Retina (tissue), 1 donor: ENCODE data around the gene RNF111.

ENCODE experiments used
- DNase-seq: peaks from one replicate; pipeline ENCODE4 v3.0.0-alpha.2; 2016

RNF111 gene

GRCh38 chr15:59001946-59002345, 14.5 kb downstream of the RNF111 start:
- DNase-seq: no peak

- no peak for DNase-seq
Measured at GRCh38 chr15:59002418-59002859, 15.0 kb downstream of the RNF111 start.

- DNase-seq: no peak
Measured at GRCh38 chr15:59005579-59005978, 18.1 kb downstream of the RNF111 start.

GRCh38 chr15:59008086-59008485, 20.6 kb downstream of the RNF111 start:
- DNase-seq: no peak

- no peak for DNase-seq
Measured at GRCh38 chr15:59011262-59011952, 23.9 kb downstream of the RNF111 start.

GRCh38 chr15:59013246-59013873, 25.9 kb downstream of the RNF111 start:
- no peak for DNase-seq

- DNase-seq: no peak
Measured at GRCh38 chr15:59014068-59014467, 26.6 kb downstream of the RNF111 start.

GRCh38 chr15:59017449-59017848, 30.0 kb downstream of the RNF111 start:
- DNase-seq: no peak

- DNase-seq: no peak
Measured at GRCh38 chr15:59018833-59019232, 31.4 kb downstream of the RNF111 start.

- DNase-seq: no peak
Measured at GRCh38 chr15:59020322-59020721, 32.9 kb downstream of the RNF111 start.

- no peak for DNase-seq
Measured at GRCh38 chr15:59022188-59022587, 34.7 kb downstream of the RNF111 start.

- DNase-seq: no peak
Measured at GRCh38 chr15:59026207-59026606, 38.7 kb downstream of the RNF111 start.

GRCh38 chr15:59028387-59028955, 41.0 kb downstream of the RNF111 start:
- DNase-seq: no peak

GRCh38 chr15:59029554-59029953, 42.1 kb downstream of the RNF111 start:
- DNase-seq: no peak

- no peak for DNase-seq
Measured at GRCh38 chr15:59035201-59035600, 47.7 kb downstream of the RNF111 start.

- DNase-seq: no peak
Measured at GRCh38 chr15:59039225-59039624, 51.8 kb downstream of the RNF111 start.

- no peak for DNase-seq
Measured at GRCh38 chr15:59042041-59042440, 54.6 kb downstream of the RNF111 start.

- no peak for DNase-seq
Measured at GRCh38 chr15:59048897-59049296, 61.4 kb downstream of the RNF111 start.

- no peak for DNase-seq
Measured at GRCh38 chr15:59051873-59052861, 64.7 kb downstream of the RNF111 start.

GRCh38 chr15:59052915-59053407, 65.5 kb downstream of the RNF111 start:
- no peak for DNase-seq

GRCh38 chr15:59053482-59053881, 66.0 kb downstream of the RNF111 start:
- DNase-seq: no peak

GRCh38 chr15:59059076-59059597, 71.7 kb downstream of the RNF111 start:
- no peak for DNase-seq

GRCh38 chr15:59060348-59060747, 72.9 kb downstream of the RNF111 start:
- DNase-seq: no peak
